Spleen (tissue), 11 donors: ENCODE data around the gene BRD4. TPM values are rescaled to one million over a fixed set of nuclear protein-coding genes. Genes with fewer than 3 reads are reported as not detected.
A peak's percentile ranks its signal among the peaks of the same experiment; 100 is the strongest.

Experiments
- DNase-seq: peaks from one replicate; pipeline ENCODE4 v3.0.0-alpha.2; 2020
- H3K27ac ChIP-seq, 8 donors: fragments of 200-600 bp; sonication (generic) in 7 of 8; 1 replicate in 4 of 8; 2 replicates in 4 of 8; pipeline versions ENCODE4 v1.5.0 to v1.8.0; 2016 to 2021; ENCODE audit warnings: inconsistent platforms in 4 of 8, mild to moderate bottlenecking in 4 of 8, moderate library complexity in 1 of 8
- H3K27me3 ChIP-seq, 7 donors: fragments of 200-600 bp; sonication (generic) in 6 of 7; replicated peaks in 1 of 7; 1 replicate in 4 of 7; 2 replicates in 3 of 7; pipeline versions ENCODE4 v1.5.0 to v1.8.0; 2016 to 2021; ENCODE audit warnings: inconsistent platforms in 3 of 7, mild to moderate bottlenecking in 1 of 7
- H3K36me3 ChIP-seq, 6 donors: fragments of 200-600 bp; sonication (generic) in 5 of 6; 1 replicate in 4 of 6; 2 replicates in 2 of 6; pipeline versions ENCODE4 v1.5.0 to v1.8.0; 2016 to 2021; ENCODE audit warnings: inconsistent platforms in 2 of 6
- H3K4me1 ChIP-seq, 6 donors: fragments of 200-600 bp; sonication (generic) in 5 of 6; 1 replicate in 3 of 6; 2 replicates in 3 of 6; pipeline versions ENCODE4 v1.5.0 to v1.8.0; 2016 to 2021; ENCODE audit warnings: inconsistent platforms in 3 of 6
- H3K4me3 ChIP-seq, 8 donors: fragments of 200-600 bp; sonication (generic) in 7 of 8; 1 replicate in 4 of 8; 2 replicates in 4 of 8; pipeline versions ENCODE4 v1.5.0 to v1.8.0; 2016 to 2021; ENCODE audit warnings: inconsistent platforms in 4 of 8, mild to moderate bottlenecking in 4 of 8, moderate library complexity in 2 of 8
- H3K9me3 ChIP-seq, 8 donors: fragments of 200-600 bp; sonication (generic) in 7 of 8; 1 replicate in 4 of 8; 2 replicates in 4 of 8; pipeline versions ENCODE4 v1.5.0 to v1.8.0; 2016 to 2021; ENCODE audit warnings: inconsistent platforms in 4 of 8
- CTCF ChIP-seq, 11 experiments: fragments of 200-600 bp in 7 of 11; fragments of 450-650 bp in 4 of 11; sonication (generic) in 4 of 11; IDR thresholded peaks in 8 of 11; conservative IDR thresholded peaks in 3 of 11; 1 replicate in 7 of 11; 2 replicates in 4 of 11; pipeline versions ENCODE4 v1.4.0 to v1.8.0; 2016 to 2021; ENCODE audit warnings: antibody characterized with exemption in 11 of 11, inconsistent platforms in 4 of 11, mild to moderate bottlenecking in 1 of 11
- POLR2A ChIP-seq, 3 donors: fragments of 450-650 bp; IDR thresholded peaks; one replicate each; pipeline ENCODE4 v1.5.1; 2017; ENCODE audit warnings: antibody characterized with exemption in 3 of 3, mild to moderate bottlenecking in 1 of 3
- POLR2AphosphoS5 ChIP-seq, 3 donors: sonication (generic); formaldehyde crosslinking; IDR thresholded peaks; one replicate each; pipeline ENCODE4 v1.5.1; 2017; ENCODE audit warnings: antibody characterized with exemption in 3 of 3
- WGBS, 5 donors: extraction: QIAGEN DNeasy Blood & Tissue Kit in 3 of 5; methylation state at CpG; one replicate each; pipeline versions ENCODE4 v1.1.5 to v1.1.7; 2013 to 2018; 5-methylcytosine and 5-hydroxymethylcytosine counted together
- intact Hi-C: fragments of 100-400 bp; cut with DNase I; formaldehyde crosslinking; loops from one replicate; pipeline ENCODE4 v1.15.0; 2023; ENCODE audit warnings: low total_unique reads
- polyA plus RNA-seq, 3 donors: library from polyadenylated mRNA; stranded (reverse); fragments of 200-250 nt; gene quantifications; one replicate each; pipeline ENCODE4 v1.2.1, GENCODE V29; 2013
- total RNA-seq, 7 donors: library from RNA; depleted of rRNA in 3 of 7; stranded (reverse); fragments of >200 nt in 3 of 7; fragmentation: NEBNext Ultra II Directional in 4 of 7; extraction: Animal tissue kit (Norgen Biotek cat#: 25700) in 4 of 7; gene quantifications; one replicate each; pipeline versions ENCODE4 v1.1.0 to v1.2.1, GENCODE V29; 2016 to 2021
- donor health status: healthy with polysubstance abuse.
- donor health status: DM: no; HTN: no; CAD: no; lungs with moderate emphysema.
- donor health status: DM: no; HTN: no; CAD: no.
- donor health status: Bipolar disorder and iron deficiency.
- donor health status: healthy.
- donor health status: DM: no; HTN: no; CAD: no.
- donor health status: DM: yes; HTN: yes; CAD: no.

Gene BRD4
- total and polyA plus RNA-seq, 10 donors = 10.3 to 146 (median 68.0) TPM

DNA sequence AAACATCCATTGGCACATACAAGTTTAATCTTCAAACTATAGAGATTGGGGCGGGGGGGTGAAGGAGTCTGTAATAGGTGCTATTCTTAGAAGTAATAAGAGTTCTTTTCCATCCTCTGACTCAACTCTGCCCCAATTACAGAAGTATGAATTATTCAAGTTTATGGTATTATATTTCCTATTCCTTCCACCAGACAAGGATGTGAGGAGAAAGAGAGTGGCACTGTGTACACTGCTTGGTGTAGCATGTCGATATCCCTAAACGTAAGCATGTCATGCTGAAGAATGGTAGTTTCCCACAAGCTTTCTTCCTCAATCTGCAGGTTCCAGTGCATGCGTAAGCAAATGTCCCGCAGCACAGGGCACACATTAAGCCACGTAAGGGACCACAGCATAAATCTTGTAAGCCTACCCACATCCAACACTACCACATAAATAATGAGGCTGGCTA is 14.1 kb downstream of the BRD4 start:
- intact Hi-C loops = no loop called here
- no peaks in the 10 kb centered on the region for H3K9me3 ChIP-seq
- DNase-seq = no peak
- peak overlapping the region in 6 of 8 donors; percentile 26 to 74 (median 64) for H3K27ac ChIP-seq
- 27 to 40% (median 31%) methylated on average over 6 of the region's 6 CpGs for WGBS, 5 donors
- no peaks in the 10 kb centered on the region for H3K36me3 ChIP-seq
- peak overlapping the region in 1 of 8 donors; percentile 7 for H3K4me3 ChIP-seq
- H3K27me3 ChIP-seq = no peaks in the 10 kb centered on the region
- TF ChIP-seq POLR2AphosphoS5 (IDR thresholded peaks at IDR 0.05) (peak in 1 of 3 donors; percentile 86), POLR2A (IDR thresholded peaks at IDR 0.05) (no peak), CTCF (IDR thresholded peaks at IDR 0.05 in 8 of 11, conservative IDR thresholded peaks at IDR 0.05 in 3 of 11) (no peak)
- peaks cover 87 to 100% (median 99%) of the 10 kb centered on the region in 6 donors for H3K4me1 ChIP-seq

DNA sequence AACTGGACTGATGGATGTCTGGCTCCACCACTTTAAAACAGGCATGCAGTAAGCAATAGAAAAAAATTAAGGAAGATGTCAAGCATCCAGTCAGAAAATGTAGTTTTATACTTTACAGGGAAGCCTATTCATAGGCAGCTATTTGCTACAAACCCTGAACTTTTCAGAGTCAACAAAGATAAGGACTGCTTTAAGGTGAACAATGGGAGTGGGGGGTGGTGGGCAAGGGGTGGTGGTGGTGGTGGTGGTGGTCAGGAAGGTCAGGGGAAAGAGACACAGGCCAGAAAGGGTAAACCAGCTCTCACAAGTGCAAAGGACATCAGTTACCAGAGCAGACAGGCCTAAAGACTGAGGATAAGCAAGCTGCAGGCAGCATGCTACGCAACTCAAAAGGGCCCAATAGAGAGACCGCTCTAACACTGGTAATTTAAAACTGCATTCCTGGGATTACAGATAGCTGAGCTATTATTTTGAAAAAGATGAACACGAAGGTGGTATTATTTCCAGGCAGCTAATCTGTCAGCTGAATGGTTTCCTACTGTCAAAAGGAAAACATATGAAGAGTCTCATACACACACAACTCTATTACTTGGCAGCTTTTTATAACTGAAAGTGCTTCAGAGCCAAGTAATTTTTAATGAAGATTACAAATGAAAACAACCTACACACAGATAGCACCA is 14.8 kb downstream of the BRD4 start:
- no peak for DNase-seq

GRCh38 chr19:15316498-15316897 is 15.8 kb downstream of the BRD4 start:
- H3K9me3 ChIP-seq = no peaks in the 10 kb centered on the region
- no peak for TF ChIP-seq CTCF (IDR thresholded peaks at IDR 0.05 in 8 of 11, conservative IDR thresholded peaks at IDR 0.05 in 3 of 11)
- no peak for TF ChIP-seq POLR2A (IDR thresholded peaks at IDR 0.05)
- no peak for TF ChIP-seq POLR2AphosphoS5 (IDR thresholded peaks at IDR 0.05)
- DNase-seq = no peak
- H3K27ac ChIP-seq = peak overlapping the region in 6 of 8 donors; percentile 21 to 74 (median 64)
- WGBS, 5 donors = 42 to 67% (median 58%) methylated on average over 2 of the region's 2 CpGs
- H3K4me1 ChIP-seq = peaks cover 95 to 100% (median 99%) of the 10 kb centered on the region in 6 donors
- peaks cover 0 to 6% (median 0%) of the 10 kb centered on the region in 6 donors for H3K36me3 ChIP-seq
- intact Hi-C loops = no loop called here
- H3K27me3 ChIP-seq = no peaks in the 10 kb centered on the region
- peak overlapping the region in 1 of 8 donors; percentile 15 for H3K4me3 ChIP-seq

More for the DNA sequence above, 14.8 kb downstream of the BRD4 start:
- WGBS, 5 donors = 57 to 70% (median 67%) methylated on average over 3 of the region's 3 CpGs
- Histone ChIP-seq H3K4me3 (peak overlapping the region in 1 of 8 donors; percentile 7), H3K36me3 (peaks cover 0 to 4% (median 0%) of the 10 kb centered on the region in 6 donors), H3K9me3 (no peaks in the 10 kb centered on the region), H3K27ac (peak overlapping the region in 5 of 8 donors; percentile 37 to 74 (median 66)), H3K27me3 (no peaks in the 10 kb centered on the region), H3K4me1 (peaks cover 89 to 100% (median 99%) of the 10 kb centered on the region in 6 donors)
- TF ChIP-seq CTCF (IDR thresholded peaks at IDR 0.05 in 8 of 11, conservative IDR thresholded peaks at IDR 0.05 in 3 of 11) (no peak), POLR2AphosphoS5 (IDR thresholded peaks at IDR 0.05) (no peak), POLR2A (IDR thresholded peaks at IDR 0.05) (no peak)
- intact Hi-C loops = no loop called here

- intact Hi-C loops = no loop called here
- Histone ChIP-seq H3K27me3 (no peaks in the 10 kb centered on the region), H3K4me1 (peaks cover 93 to 100% (median 99%) of the 10 kb centered on the region in 6 donors), H3K36me3 (peaks cover 0 to 6% (median 0%) of the 10 kb centered on the region in 6 donors), H3K9me3 (no peaks in the 10 kb centered on the region), H3K4me3 (no peak overlapping the region), H3K27ac (peak overlapping the region in 1 of 8 donors; percentile 12)
- TF ChIP-seq POLR2AphosphoS5 (IDR thresholded peaks at IDR 0.05) (no peak), CTCF (IDR thresholded peaks at IDR 0.05 in 8 of 11, conservative IDR thresholded peaks at IDR 0.05 in 3 of 11) (no peak), POLR2A (IDR thresholded peaks at IDR 0.05) (no peak)
- DNase-seq = no peak
- WGBS, 5 donors = 81 to 90% (median 85%) methylated on average over 6 of the region's 6 CpGs
These were observed 17.2 kb downstream of the BRD4 start for GRCh38 chr19:15315101-15315500.
